Upper lobe of left lung (tissue), 6 donors: Measurements from ENCODE around the gene HSPA2. TPM values are rescaled to one million over a fixed set of nuclear protein-coding genes. Genes with fewer than 3 reads are reported as not detected.
"Not testable (repeated sequence)": the region's sequence is repeated elsewhere in the genome, so short reads cannot be mapped to it uniquely, and the experiment has no call there.

ENCODE experiments used
- ATAC-seq, 2 donors: fragments of 200-7000 bp; cut with Tn5 transposase; one replicate each; pipeline ENCODE4 v1.9.1; 2022; ENCODE audit warnings: mild to moderate bottlenecking in 2 of 2, moderate library complexity in 2 of 2; ENCODE audit not compliant: low FRiP score in 2 of 2
- DNase-seq, 2 donors: peaks; one replicate each; pipeline ENCODE4 v3.0.0-alpha.2; 2019 to 2020
- H3K27ac ChIP-seq, 4 donors: fragments of 200-600 bp; sonication (generic); one replicate each; pipeline ENCODE4 v1.5.1; 2016 to 2019
- H3K27me3 ChIP-seq, 4 donors: fragments of 200-600 bp; sonication (generic); one replicate each; pipeline ENCODE4 v1.5.1; 2017 to 2019
- H3K36me3 ChIP-seq, 4 donors: fragments of 200-600 bp; sonication (generic); one replicate each; pipeline ENCODE4 v1.5.1; 2016 to 2019
- H3K4me1 ChIP-seq, 4 donors: fragments of 200-600 bp; sonication (generic); one replicate each; pipeline ENCODE4 v1.5.1; 2018 to 2019
- H3K4me3 ChIP-seq, 4 donors: fragments of 200-600 bp; sonication (generic); one replicate each; pipeline ENCODE4 v1.5.1; 2017 to 2019; ENCODE audit warnings: mild to moderate bottlenecking in 2 of 4, moderate library complexity in 1 of 4
- H3K9me3 ChIP-seq, 4 donors: fragments of 200-600 bp; sonication (generic); one replicate each; pipeline ENCODE4 v1.5.1; 2018 to 2019
- CTCF ChIP-seq, 6 experiments: fragments of 450-650 bp in 4 of 6; fragments of 200-600 bp in 2 of 6; sonication (generic) in 2 of 6; IDR thresholded peaks; one replicate each; pipeline ENCODE4 v1.5.1; 2016 to 2019; ENCODE audit warnings: antibody characterized with exemption in 6 of 6
- EP300 ChIP-seq, 4 donors: sonication (generic); formaldehyde crosslinking; IDR thresholded peaks; one replicate each; pipeline ENCODE4 v1.5.1; 2017; ENCODE audit warnings: antibody characterized with exemption in 4 of 4, control low read depth in 2 of 4
- POLR2A ChIP-seq, 4 donors: fragments of 450-650 bp; IDR thresholded peaks; one replicate each; pipeline ENCODE4 v1.5.1; 2016 to 2017; ENCODE audit warnings: antibody characterized with exemption in 4 of 4, mild to moderate bottlenecking in 2 of 4
- POLR2AphosphoS5 ChIP-seq, 2 donors: sonication (generic); formaldehyde crosslinking; IDR thresholded peaks; one replicate each; pipeline ENCODE4 v1.5.1; 2017; ENCODE audit warnings: antibody characterized with exemption in 2 of 2
- WGBS, 2 donors: methylation state at CpG; one replicate each; pipeline ENCODE4 v1.1.5; 2017 to 2018; 5-methylcytosine and 5-hydroxymethylcytosine counted together
- total RNA-seq, 6 donors: library from RNA; depleted of rRNA in 4 of 6; stranded (reverse); fragments of >200 nt in 4 of 6; gene quantifications; one replicate each; pipeline versions ENCODE4 v1.1.0 to v1.2.1, GENCODE V29; 2016 to 2021
- donor health status: DM: no; HTN: no; CAD: no; lungs with moderate emphysema.
- donor health status: DM: no; HTN: yes; CAD: no; lungs with severe emphysema.

The HSPA2 gene
- total RNA-seq, 6 donors from 2014 or later = 4.8 to 25.7 (median 12.1) TPM

- H3K9me3 ChIP-seq = no peaks in the 10 kb centered on the region
- WGBS, 2 donors = 78 to 84% methylated on average over 4 of the region's 4 CpGs
- TF ChIP-seq CTCF (IDR thresholded peaks at IDR 0.05) (no peak), POLR2A (IDR thresholded peaks at IDR 0.05) (no peak), POLR2AphosphoS5 (IDR thresholded peaks at IDR 0.05) (no peak), EP300 (IDR thresholded peaks at IDR 0.05) (no peak)
Measured at GRCh38 chr14:64554556-64554955, 14.0 kb downstream of the HSPA2 start.

GRCh38 chr14:64556526-64556925, 16.0 kb downstream of the HSPA2 start:
- 96 to 99% methylated on average over 5 of the region's 5 CpGs for WGBS, 2 donors
- TF ChIP-seq POLR2AphosphoS5 (IDR thresholded peaks at IDR 0.05) = no peak
- no peak for TF ChIP-seq POLR2A (IDR thresholded peaks at IDR 0.05)
- TF ChIP-seq CTCF (IDR thresholded peaks at IDR 0.05) = no peak
- no peak for TF ChIP-seq EP300 (IDR thresholded peaks at IDR 0.05)
- no peaks in the 10 kb centered on the region for H3K36me3 ChIP-seq
- ATAC-seq = no peak
- H3K9me3 ChIP-seq = no peaks in the 10 kb centered on the region
- H3K27ac ChIP-seq = no peak overlapping the region
- DNase-seq = no peak
- H3K27me3 ChIP-seq = no peaks in the 10 kb centered on the region
- no peak overlapping the region for H3K4me3 ChIP-seq
- H3K4me1 ChIP-seq = no peaks in the 10 kb centered on the region

More at GRCh38 chr14:64554556-64554955, 14.0 kb downstream of the HSPA2 start:
- no peaks in the 10 kb centered on the region for H3K36me3 ChIP-seq
- H3K4me3 ChIP-seq = no peak overlapping the region
- H3K27ac ChIP-seq = no peak overlapping the region
- no peaks in the 10 kb centered on the region for H3K27me3 ChIP-seq
- H3K4me1 ChIP-seq = peaks cover 7 to 9% (median 8%) of the 10 kb centered on the region in 4 donors
- ATAC-seq (no peak), DNase-seq (no peak)

GRCh38 chr14:64558216-64558615, 17.7 kb downstream of the HSPA2 start:
- H3K4me1 ChIP-seq, DNase-seq, H3K27ac ChIP-seq, H3K27me3 ChIP-seq, H3K9me3 ChIP-seq, H3K36me3 ChIP-seq, ATAC-seq, H3K4me3 ChIP-seq: not testable (repeated sequence)
- 92 to 98% methylated on average over 2 of the region's 2 CpGs for WGBS, 2 donors

GRCh38 chr14:64561631-64562030, 21.1 kb downstream of the HSPA2 start:
- Histone ChIP-seq H3K27ac (no peak overlapping the region), H3K9me3 (no peaks in the 10 kb centered on the region), H3K4me1 (peaks cover 0 to 3% (median 1%) of the 10 kb centered on the region in 4 donors), H3K4me3 (no peak overlapping the region), H3K27me3 (no peaks in the 10 kb centered on the region), H3K36me3 (no peaks in the 10 kb centered on the region)
- DNase-seq (no peak), ATAC-seq (no peak)
- TF ChIP-seq EP300 (IDR thresholded peaks at IDR 0.05) = no peak
- TF ChIP-seq POLR2A (IDR thresholded peaks at IDR 0.05) = no peak
- no peak for TF ChIP-seq CTCF (IDR thresholded peaks at IDR 0.05)
- TF ChIP-seq POLR2AphosphoS5 (IDR thresholded peaks at IDR 0.05) = no peak
- 48 to 66% methylated on average over 2 of the region's 2 CpGs for WGBS, 2 donors

- Histone ChIP-seq H3K27ac (no peak overlapping the region), H3K9me3 (no peaks in the 10 kb centered on the region), H3K4me1 (peaks cover 0 to 6% (median 3%) of the 10 kb centered on the region in 4 donors), H3K4me3 (no peak overlapping the region), H3K36me3 (no peaks in the 10 kb centered on the region), H3K27me3 (no peaks in the 10 kb centered on the region)
- TF ChIP-seq POLR2A (IDR thresholded peaks at IDR 0.05) (no peak), EP300 (IDR thresholded peaks at IDR 0.05) (no peak), POLR2AphosphoS5 (IDR thresholded peaks at IDR 0.05) (no peak), CTCF (IDR thresholded peaks at IDR 0.05) (no peak)
- DNase-seq = no peak
- peak in 1 of 2 donors; percentile 58 for ATAC-seq
Measured at GRCh38 chr14:64562436-64562835, 21.9 kb downstream of the HSPA2 start.
